ENCODE results near the gene OR2C3. TPM values are rescaled to one million over a fixed set of nuclear protein-coding genes. Genes with fewer than 3 reads are reported as not detected.

The OR2C3 gene
- total RNA-seq, 1 experiment from 2014 or later, result not detected

DNA sequence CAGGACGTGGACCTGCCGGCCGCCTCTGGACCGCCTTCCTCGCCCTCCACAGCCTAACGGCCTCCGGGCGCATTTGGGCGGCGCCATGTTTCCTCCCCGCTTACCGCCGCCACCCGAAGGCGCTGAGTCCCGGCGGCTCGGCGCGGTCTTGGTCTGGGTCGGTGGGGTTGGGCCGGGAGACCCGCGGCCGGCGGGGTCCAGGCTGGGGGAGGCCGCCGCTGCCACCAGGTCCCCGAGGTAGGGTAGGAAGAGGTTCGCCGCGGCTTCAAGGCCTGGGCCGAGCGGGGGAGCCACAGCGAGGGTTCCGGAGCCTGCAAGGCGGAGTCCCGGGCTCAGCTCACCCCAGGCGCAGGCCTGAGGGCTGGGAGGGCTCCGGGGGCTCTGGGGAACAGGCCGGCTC is 5.5 kb downstream of the OR2C3 start:
- no peaks in the 10 kb centered on the region for H3K9me3 ChIP-seq (ENCODE audit: control insufficient read depth in 1 of 2, insufficient read depth in 1 of 2, low read depth in 1 of 2, low read length in 2 of 2)
- no peaks in the 10 kb centered on the region for H3K79me2 ChIP-seq (ENCODE audit: insufficient read depth, low read length)
- no peaks in the 10 kb centered on the region for H3K36me3 ChIP-seq (ENCODE audit: control insufficient read depth in 1 of 2, insufficient read depth in 2 of 2, low read length in 2 of 2)
- no peak overlapping the region for H3K4me3 ChIP-seq (replicated peaks in 1 of 2; ENCODE audit: low read depth in 1 of 2, low read length in 2 of 2)
- H3K4me1 ChIP-seq (ENCODE audit: control insufficient read depth in 1 of 2, insufficient read depth in 2 of 2, low read length in 2 of 2), result peaks cover 0 to 8% of the 10 kb centered on the region in 2 experiments; a peak in 1 of 4 replicates
- H2AFZ ChIP-seq (ENCODE audit: low read depth, low read length, poor library complexity, severe bottlenecking), result no peak overlapping the region
- no peak overlapping the region for H3K27ac ChIP-seq (ENCODE audit: low read depth, low read length)
- DNase-seq (ENCODE audit: low read depth, low spot score), result no peak
- RAD21 ChIA-PET (ENCODE audit: low non-redundant PET in 1 of 2, low total read pairs in 2 of 2, uncharacterized antibody in 2 of 2, unreplicated experiment in 2 of 2), result no interaction called here
- TF ChIP-seq, protein P1, sequence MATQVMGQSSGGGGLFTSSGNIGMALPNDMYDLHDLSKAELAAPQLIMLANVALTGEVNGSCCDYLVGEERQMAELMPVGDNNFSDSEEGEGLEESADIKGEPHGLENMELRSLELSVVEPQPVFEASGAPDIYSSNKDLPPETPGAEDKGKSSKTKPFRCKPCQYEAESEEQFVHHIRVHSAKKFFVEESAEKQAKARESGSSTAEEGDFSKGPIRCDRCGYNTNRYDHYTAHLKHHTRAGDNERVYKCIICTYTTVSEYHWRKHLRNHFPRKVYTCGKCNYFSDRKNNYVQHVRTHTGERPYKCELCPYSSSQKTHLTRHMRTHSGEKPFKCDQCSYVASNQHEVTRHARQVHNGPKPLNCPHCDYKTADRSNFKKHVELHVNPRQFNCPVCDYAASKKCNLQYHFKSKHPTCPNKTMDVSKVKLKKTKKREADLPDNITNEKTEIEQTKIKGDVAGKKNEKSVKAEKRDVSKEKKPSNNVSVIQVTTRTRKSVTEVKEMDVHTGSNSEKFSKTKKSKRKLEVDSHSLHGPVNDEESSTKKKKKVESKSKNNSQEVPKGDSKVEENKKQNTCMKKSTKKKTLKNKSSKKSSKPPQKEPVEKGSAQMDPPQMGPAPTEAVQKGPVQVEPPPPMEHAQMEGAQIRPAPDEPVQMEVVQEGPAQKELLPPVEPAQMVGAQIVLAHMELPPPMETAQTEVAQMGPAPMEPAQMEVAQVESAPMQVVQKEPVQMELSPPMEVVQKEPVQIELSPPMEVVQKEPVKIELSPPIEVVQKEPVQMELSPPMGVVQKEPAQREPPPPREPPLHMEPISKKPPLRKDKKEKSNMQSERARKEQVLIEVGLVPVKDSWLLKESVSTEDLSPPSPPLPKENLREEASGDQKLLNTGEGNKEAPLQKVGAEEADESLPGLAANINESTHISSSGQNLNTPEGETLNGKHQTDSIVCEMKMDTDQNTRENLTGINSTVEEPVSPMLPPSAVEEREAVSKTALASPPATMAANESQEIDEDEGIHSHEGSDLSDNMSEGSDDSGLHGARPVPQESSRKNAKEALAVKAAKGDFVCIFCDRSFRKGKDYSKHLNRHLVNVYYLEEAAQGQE (IDR thresholded peaks at IDR 0.05; ENCODE audit: low read depth), result no peak
- TF ChIP-seq, protein P2, sequence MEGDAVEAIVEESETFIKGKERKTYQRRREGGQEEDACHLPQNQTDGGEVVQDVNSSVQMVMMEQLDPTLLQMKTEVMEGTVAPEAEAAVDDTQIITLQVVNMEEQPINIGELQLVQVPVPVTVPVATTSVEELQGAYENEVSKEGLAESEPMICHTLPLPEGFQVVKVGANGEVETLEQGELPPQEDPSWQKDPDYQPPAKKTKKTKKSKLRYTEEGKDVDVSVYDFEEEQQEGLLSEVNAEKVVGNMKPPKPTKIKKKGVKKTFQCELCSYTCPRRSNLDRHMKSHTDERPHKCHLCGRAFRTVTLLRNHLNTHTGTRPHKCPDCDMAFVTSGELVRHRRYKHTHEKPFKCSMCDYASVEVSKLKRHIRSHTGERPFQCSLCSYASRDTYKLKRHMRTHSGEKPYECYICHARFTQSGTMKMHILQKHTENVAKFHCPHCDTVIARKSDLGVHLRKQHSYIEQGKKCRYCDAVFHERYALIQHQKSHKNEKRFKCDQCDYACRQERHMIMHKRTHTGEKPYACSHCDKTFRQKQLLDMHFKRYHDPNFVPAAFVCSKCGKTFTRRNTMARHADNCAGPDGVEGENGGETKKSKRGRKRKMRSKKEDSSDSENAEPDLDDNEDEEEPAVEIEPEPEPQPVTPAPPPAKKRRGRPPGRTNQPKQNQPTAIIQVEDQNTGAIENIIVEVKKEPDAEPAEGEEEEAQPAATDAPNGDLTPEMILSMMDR (IDR thresholded peaks at IDR 0.05 in 2 of 3, conservative IDR thresholded peaks at IDR 0.05 in 1 of 3; ENCODE audit: borderline replicate concordance in 1 of 3, insufficient read depth in 1 of 3, low read depth in 2 of 3, low read length in 2 of 3), result no peak
- TF ChIP-seq RAD21 (IDR thresholded peaks at IDR 0.05; ENCODE audit: low read depth) (no peak), FOSL1 (IDR thresholded peaks at IDR 0.05; ENCODE audit: low read depth) (no peak), ELF1 (IDR thresholded peaks at IDR 0.05; ENCODE audit: borderline replicate concordance, low read depth) (no peak)
- intact Hi-C loops (cut with micrococcal nuclease), result no loop called here
- no peaks in the 10 kb centered on the region for H4K20me1 ChIP-seq (ENCODE audit: insufficient read depth)
- H3K4me2 ChIP-seq (ENCODE audit: low read length), result no peak overlapping the region
- H3K27me3 ChIP-seq (ENCODE audit: insufficient read depth, low read length), result 0 out of 2 replicates have a peak, but pooled peaks cover 4% of the 10 kb centered on the region
- no peak for ATAC-seq
- no TSS peak for BruUV-seq (replicated peaks)
- H3K9ac ChIP-seq (ENCODE audit: low read length), result no peak overlapping the region
- CTCF ChIA-PET, result no interaction called here
- POLR2A ChIA-PET, result no interaction called here
- H3K9me2 ChIP-seq (ENCODE audit: insufficient read depth), result no peaks in the 10 kb centered on the region

All from HCT116 (cell line).